Adrenal gland (tissue), 5 donors: Measurements from ENCODE around the gene PEAK1.

ENCODE experiments used
- POLR2A ChIP-seq, 2 donors: fragments of 450-650 bp; IDR thresholded peaks; one replicate each; pipeline ENCODE4 v1.6.1; 2017; ENCODE audit warnings: antibody characterized with exemption in 2 of 2, mild to moderate bottlenecking in 2 of 2, moderate library complexity in 1 of 2
- TF ChIP-seq, protein P1 (sequence below), 6 experiments: fragments of 450-650 bp in 4 of 6; fragments of 200-600 bp in 2 of 6; sonication (generic) in 1 of 6; IDR thresholded peaks; 1 replicate in 5 of 6; 2 replicates in 1 of 6; pipeline versions ENCODE4 v1.5.1 to v1.8.0; 2016 to 2021; ENCODE audit warnings: antibody characterized with exemption in 6 of 6, mild to moderate bottlenecking in 2 of 6, moderate library complexity in 1 of 6
- donor health status: DM: no; HTN: no; CAD: no.

DNA sequence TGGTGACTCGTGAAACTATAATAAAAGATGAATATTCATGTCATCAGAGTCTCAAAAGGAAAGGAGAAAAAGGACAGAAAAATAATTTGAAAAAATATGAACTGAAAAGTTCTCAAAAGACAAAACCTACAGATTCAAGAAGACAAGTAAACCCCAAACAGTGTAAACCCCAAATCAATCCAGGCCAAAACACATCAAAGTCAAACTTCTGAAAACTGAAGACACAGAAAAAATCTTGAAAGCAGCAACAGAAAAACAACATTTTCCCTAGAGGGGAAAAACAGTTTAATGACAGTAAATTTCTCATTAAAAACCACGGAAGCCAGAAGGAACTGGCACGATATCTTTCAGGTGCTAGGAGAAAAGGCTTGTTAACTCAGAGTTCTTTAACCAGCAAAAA, 143.8 kb downstream of the PEAK1 start:
- TF ChIP-seq, protein P1, sequence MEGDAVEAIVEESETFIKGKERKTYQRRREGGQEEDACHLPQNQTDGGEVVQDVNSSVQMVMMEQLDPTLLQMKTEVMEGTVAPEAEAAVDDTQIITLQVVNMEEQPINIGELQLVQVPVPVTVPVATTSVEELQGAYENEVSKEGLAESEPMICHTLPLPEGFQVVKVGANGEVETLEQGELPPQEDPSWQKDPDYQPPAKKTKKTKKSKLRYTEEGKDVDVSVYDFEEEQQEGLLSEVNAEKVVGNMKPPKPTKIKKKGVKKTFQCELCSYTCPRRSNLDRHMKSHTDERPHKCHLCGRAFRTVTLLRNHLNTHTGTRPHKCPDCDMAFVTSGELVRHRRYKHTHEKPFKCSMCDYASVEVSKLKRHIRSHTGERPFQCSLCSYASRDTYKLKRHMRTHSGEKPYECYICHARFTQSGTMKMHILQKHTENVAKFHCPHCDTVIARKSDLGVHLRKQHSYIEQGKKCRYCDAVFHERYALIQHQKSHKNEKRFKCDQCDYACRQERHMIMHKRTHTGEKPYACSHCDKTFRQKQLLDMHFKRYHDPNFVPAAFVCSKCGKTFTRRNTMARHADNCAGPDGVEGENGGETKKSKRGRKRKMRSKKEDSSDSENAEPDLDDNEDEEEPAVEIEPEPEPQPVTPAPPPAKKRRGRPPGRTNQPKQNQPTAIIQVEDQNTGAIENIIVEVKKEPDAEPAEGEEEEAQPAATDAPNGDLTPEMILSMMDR (IDR thresholded peaks at IDR 0.05): no peak
- TF ChIP-seq POLR2A (IDR thresholded peaks at IDR 0.05): no peak
